NT2/D1 (cell line): ENCODE measurements around the gene REV3L.
"Not testable (repeated sequence)": the region's sequence is repeated elsewhere in the genome, so short reads cannot be mapped to it uniquely, and the experiment has no call there.

Experiments used
- DNase-seq: peaks from one replicate; pipeline ENCODE4 v3.0.0-alpha.2; 2011; ENCODE audit warnings: low read depth, low spot score
- H3K27me3 ChIP-seq: 2 replicates; pipeline ENCODE4 v1.6.0; 2011; ENCODE audit warnings: mild to moderate bottlenecking; ENCODE audit not compliant: insufficient read length, insufficient read depth
- H3K36me3 ChIP-seq: 2 replicates; pipeline ENCODE4 v1.6.1; 2011; ENCODE audit warnings: mild to moderate bottlenecking, low read length, mixed read lengths; ENCODE audit not compliant: insufficient read depth, insufficient read length
- H3K4me1 ChIP-seq: 2 replicates; pipeline ENCODE4 v1.5.1; 2011; ENCODE audit not compliant: insufficient read depth, insufficient read length
- H3K4me3 ChIP-seq: 2 replicates; pipeline ENCODE4 v1.5.1; 2011; ENCODE audit warnings: low read depth; ENCODE audit not compliant: insufficient read length
- H3K9ac ChIP-seq: 2 replicates; pipeline ENCODE4 v1.6.0; 2011; ENCODE audit warnings: low read depth; ENCODE audit not compliant: insufficient read length
- H3K9me3 ChIP-seq: 2 replicates; pipeline ENCODE4 v1.5.1; 2011; ENCODE audit warnings: mild to moderate bottlenecking, low read length; ENCODE audit not compliant: insufficient read depth
- SUZ12 ChIP-seq: IDR thresholded peaks from 2 replicates; pipeline ENCODE4 v1.6.1; 2011; ENCODE audit not compliant: insufficient read length, insufficient read depth; ENCODE audit errors: extremely low read depth
- YY1 ChIP-seq: IDR thresholded peaks from 2 replicates; pipeline ENCODE4 v1.6.1; 2011; ENCODE audit not compliant: insufficient read length, insufficient read depth
- ZNF274 ChIP-seq: IDR thresholded peaks from 2 replicates; pipeline ENCODE4 v1.6.1; 2011; ENCODE audit warnings: mild to moderate bottlenecking, low read depth, low read length

The REV3L gene

GRCh38 chr6:111523484-111524167 is 40.6 kb upstream of the REV3L start:
- TF ChIP-seq ZNF274 (no peak), YY1 (no peak), SUZ12 (no peak)
- Histone ChIP-seq H3K9me3 (no peaks in the 10 kb centered on the region), H3K36me3 (no peaks in the 10 kb centered on the region), H3K9ac (no peak overlapping the region), H3K4me1 (no peaks in the 10 kb centered on the region), H3K27me3 (no peaks in the 10 kb centered on the region), H3K4me3 (no peak overlapping the region)
- no peak for DNase-seq

GRCh38 chr6:111522393-111523020 is 39.5 kb upstream of the REV3L start:
- H3K9me3 ChIP-seq, result no peaks in the 10 kb centered on the region
- no peak overlapping the region for H3K9ac ChIP-seq
- no peak overlapping the region for H3K4me3 ChIP-seq
- H3K4me1 ChIP-seq, result no peaks in the 10 kb centered on the region
- DNase-seq, result no peak
- H3K27me3 ChIP-seq, result no peaks in the 10 kb centered on the region
- TF ChIP-seq YY1 (no peak), SUZ12 (no peak), ZNF274 (no peak)
- no peaks in the 10 kb centered on the region for H3K36me3 ChIP-seq

GRCh38 chr6:111521497-111522270 is 38.7 kb upstream of the REV3L start:
- Histone ChIP-seq H3K4me3 (no peak overlapping the region), H3K27me3 (no peaks in the 10 kb centered on the region), H3K36me3 (no peaks in the 10 kb centered on the region), H3K4me1 (no peaks in the 10 kb centered on the region), H3K9me3 (no peaks in the 10 kb centered on the region), H3K9ac (no peak overlapping the region)
- TF ChIP-seq YY1 (no peak), SUZ12 (no peak), ZNF274 (no peak)
- DNase-seq, result no peak

- Histone ChIP-seq H3K36me3 (no peaks in the 10 kb centered on the region), H3K9me3 (no peaks in the 10 kb centered on the region), H3K4me1 (no peaks in the 10 kb centered on the region), H3K4me3 (no peak overlapping the region), H3K9ac (no peak overlapping the region), H3K27me3 (no peaks in the 10 kb centered on the region)
- TF ChIP-seq ZNF274 (no peak), SUZ12 (no peak), YY1 (no peak)
- DNase-seq, result no peak
Observed at GRCh38 chr6:111520524-111520923, 37.5 kb upstream of the REV3L start.

GRCh38 chr6:111517965-111518364 is 34.9 kb upstream of the REV3L start:
- no peak for DNase-seq
- no peak overlapping the region for H3K4me3 ChIP-seq
- H3K9ac ChIP-seq, result no peak overlapping the region

GRCh38 chr6:111515259-111515658 is 32.2 kb upstream of the REV3L start:
- Histone ChIP-seq H3K9ac (no peak overlapping the region), H3K9me3 (no peaks in the 10 kb centered on the region), H3K36me3 (no peaks in the 10 kb centered on the region), H3K4me3 (no peak overlapping the region), H3K27me3 (no peaks in the 10 kb centered on the region), H3K4me1 (no peaks in the 10 kb centered on the region)
- no peak for DNase-seq
- TF ChIP-seq YY1 (no peak), SUZ12 (no peak), ZNF274 (no peak)

More at GRCh38 chr6:111517965-111518364, 34.9 kb upstream of the REV3L start:
- no peaks in the 10 kb centered on the region for H3K4me1 ChIP-seq
- H3K9me3 ChIP-seq, result no peaks in the 10 kb centered on the region
- no peaks in the 10 kb centered on the region for H3K36me3 ChIP-seq
- no peaks in the 10 kb centered on the region for H3K27me3 ChIP-seq
- TF ChIP-seq YY1, result no peak
- TF ChIP-seq ZNF274, result no peak
- no peak for TF ChIP-seq SUZ12

GRCh38 chr6:111514531-111514930 is 31.5 kb upstream of the REV3L start:
- not testable (repeated sequence) for H3K4me3 ChIP-seq, DNase-seq, H3K4me1 ChIP-seq, H3K9ac ChIP-seq, H3K27me3 ChIP-seq, H3K9me3 ChIP-seq, H3K36me3 ChIP-seq

- not testable (repeated sequence) for DNase-seq, H3K27me3 ChIP-seq, H3K9ac ChIP-seq, H3K4me3 ChIP-seq, H3K4me1 ChIP-seq, H3K9me3 ChIP-seq, H3K36me3 ChIP-seq
Observed at GRCh38 chr6:111507219-111507618, 24.2 kb upstream of the REV3L start.

- not testable (repeated sequence) for DNase-seq, H3K9ac ChIP-seq, H3K4me1 ChIP-seq, H3K27me3 ChIP-seq, H3K9me3 ChIP-seq, H3K36me3 ChIP-seq, H3K4me3 ChIP-seq
Observed at GRCh38 chr6:111505498-111505897, 22.5 kb upstream of the REV3L start.
